ENCODE data around the gene LRP1B.

GRCh38 chr2:142012797-142013196 is 118.0 kb downstream of the LRP1B start:
- TF ChIP-seq POLR2A (IDR thresholded peaks at IDR 0.05): no peak
- TF ChIP-seq POLR2AphosphoS5 (IDR thresholded peaks at IDR 0.05): no peak
- TF ChIP-seq, protein P1, sequence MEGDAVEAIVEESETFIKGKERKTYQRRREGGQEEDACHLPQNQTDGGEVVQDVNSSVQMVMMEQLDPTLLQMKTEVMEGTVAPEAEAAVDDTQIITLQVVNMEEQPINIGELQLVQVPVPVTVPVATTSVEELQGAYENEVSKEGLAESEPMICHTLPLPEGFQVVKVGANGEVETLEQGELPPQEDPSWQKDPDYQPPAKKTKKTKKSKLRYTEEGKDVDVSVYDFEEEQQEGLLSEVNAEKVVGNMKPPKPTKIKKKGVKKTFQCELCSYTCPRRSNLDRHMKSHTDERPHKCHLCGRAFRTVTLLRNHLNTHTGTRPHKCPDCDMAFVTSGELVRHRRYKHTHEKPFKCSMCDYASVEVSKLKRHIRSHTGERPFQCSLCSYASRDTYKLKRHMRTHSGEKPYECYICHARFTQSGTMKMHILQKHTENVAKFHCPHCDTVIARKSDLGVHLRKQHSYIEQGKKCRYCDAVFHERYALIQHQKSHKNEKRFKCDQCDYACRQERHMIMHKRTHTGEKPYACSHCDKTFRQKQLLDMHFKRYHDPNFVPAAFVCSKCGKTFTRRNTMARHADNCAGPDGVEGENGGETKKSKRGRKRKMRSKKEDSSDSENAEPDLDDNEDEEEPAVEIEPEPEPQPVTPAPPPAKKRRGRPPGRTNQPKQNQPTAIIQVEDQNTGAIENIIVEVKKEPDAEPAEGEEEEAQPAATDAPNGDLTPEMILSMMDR (IDR thresholded peaks at IDR 0.05): no peak
